ENCODE results near the gene ISY1. TPM values are rescaled to one million over a fixed set of nuclear protein-coding genes. Genes with fewer than 3 reads are reported as not detected.

Gene ISY1
- total RNA-seq, 1 donor from 2014 or later: 61.9 TPM

DNA sequence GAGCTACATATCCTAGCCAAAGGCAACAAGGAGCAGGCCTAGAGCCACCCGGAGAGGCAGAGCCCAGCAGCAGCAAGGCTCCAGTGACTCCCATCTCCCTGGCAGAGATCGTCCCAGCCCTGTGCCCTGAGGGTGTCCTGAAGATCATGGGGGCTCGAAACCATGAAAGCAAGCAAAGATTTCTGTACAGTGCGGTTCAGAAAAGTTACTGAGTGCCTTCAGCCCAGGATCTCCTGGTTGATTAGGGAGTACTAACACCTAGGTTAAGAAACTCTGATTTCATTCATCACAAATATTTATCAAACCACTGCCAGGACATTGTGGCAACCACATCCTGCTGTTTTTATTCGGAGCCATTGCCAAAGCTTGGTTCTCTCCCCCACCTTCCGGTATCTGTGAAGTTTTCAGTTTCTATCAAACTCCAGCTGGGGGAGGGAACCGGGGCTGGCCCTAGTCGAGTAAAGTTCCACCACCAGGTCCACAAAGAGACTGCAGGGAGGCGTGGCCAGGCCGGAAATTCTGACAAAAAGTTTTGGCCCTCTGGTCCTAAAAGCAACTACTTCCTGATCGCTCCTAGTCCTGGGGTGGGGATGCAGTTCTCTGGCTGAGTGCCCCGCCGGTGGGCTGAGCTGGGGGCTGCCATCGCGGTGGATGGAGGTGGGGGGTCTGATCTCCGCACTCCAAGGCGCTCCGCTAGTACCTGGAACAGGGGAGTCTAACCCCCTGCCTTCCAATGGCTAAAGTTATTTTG, 40.4 kb downstream of the ISY1 start:
- Mint-ChIP-seq H3K36me3 (ENCODE audit: low read depth, unreplicated experiment) (peaks cover 29% of the 10 kb centered on the region), H3K27ac (ENCODE audit: unreplicated experiment) (peak overlapping the region; percentile 94), H3K4me3 (ENCODE audit: unreplicated experiment) (peak overlapping the region; percentile 98), H3K27me3 (ENCODE audit: unreplicated experiment) (peaks cover 5% of the 10 kb centered on the region), H3K9me3 (ENCODE audit: unreplicated experiment) (no peaks in the 10 kb centered on the region), H3K4me1 (ENCODE audit: unreplicated experiment) (peaks cover 54% of the 10 kb centered on the region)
- DNase-seq (ENCODE audit: low spot score): peak; percentile 74
- TF ChIP-seq, protein P1, sequence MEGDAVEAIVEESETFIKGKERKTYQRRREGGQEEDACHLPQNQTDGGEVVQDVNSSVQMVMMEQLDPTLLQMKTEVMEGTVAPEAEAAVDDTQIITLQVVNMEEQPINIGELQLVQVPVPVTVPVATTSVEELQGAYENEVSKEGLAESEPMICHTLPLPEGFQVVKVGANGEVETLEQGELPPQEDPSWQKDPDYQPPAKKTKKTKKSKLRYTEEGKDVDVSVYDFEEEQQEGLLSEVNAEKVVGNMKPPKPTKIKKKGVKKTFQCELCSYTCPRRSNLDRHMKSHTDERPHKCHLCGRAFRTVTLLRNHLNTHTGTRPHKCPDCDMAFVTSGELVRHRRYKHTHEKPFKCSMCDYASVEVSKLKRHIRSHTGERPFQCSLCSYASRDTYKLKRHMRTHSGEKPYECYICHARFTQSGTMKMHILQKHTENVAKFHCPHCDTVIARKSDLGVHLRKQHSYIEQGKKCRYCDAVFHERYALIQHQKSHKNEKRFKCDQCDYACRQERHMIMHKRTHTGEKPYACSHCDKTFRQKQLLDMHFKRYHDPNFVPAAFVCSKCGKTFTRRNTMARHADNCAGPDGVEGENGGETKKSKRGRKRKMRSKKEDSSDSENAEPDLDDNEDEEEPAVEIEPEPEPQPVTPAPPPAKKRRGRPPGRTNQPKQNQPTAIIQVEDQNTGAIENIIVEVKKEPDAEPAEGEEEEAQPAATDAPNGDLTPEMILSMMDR (IDR thresholded peaks at IDR 0.05; ENCODE audit: unreplicated experiment): peak; percentile 22

DNA sequence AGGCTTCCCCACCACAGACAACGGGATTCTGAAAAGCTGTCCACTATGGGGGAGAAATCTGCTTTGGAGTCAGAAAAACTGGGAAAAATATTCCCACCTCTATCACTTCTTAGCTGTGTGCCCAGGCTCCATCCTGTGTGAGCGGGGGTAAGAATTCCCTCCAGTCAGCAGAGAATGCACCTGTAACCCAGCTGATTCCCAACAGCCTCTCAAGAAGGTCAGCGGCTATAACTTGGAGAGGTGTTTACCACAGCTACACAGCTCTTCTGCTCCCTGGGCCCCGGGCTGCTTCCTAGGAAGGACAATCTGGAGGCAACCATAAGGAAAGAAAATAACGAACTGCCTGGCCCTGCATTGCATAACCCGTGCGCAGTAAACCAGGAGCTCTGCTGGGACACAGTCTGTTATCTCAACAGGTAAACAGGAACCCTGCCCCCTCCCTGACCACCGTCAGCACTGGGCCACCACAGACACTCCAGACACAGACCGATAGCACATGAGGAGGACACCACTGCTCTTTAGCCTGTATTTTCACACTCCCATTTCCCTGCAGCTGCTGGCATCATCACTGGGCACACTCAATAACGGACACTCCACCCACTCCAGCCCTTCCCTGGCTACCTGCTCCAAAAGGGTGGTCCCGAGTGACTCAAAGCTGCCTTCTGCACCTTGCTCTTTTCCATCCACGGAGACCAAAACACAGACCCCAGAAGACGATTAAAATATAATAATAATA, 41.3 kb downstream of the ISY1 start:
- peaks cover 5% of the 10 kb centered on the region for H3K27me3 Mint-ChIP-seq (ENCODE audit: unreplicated experiment)
- H3K9me3 Mint-ChIP-seq (ENCODE audit: unreplicated experiment): no peaks in the 10 kb centered on the region
- TF ChIP-seq, protein P1 (IDR thresholded peaks at IDR 0.05; ENCODE audit: unreplicated experiment): no peak
- peak overlapping the region; percentile 98 for H3K4me3 Mint-ChIP-seq (ENCODE audit: unreplicated experiment)
- peak overlapping the region; percentile 94 for H3K27ac Mint-ChIP-seq (ENCODE audit: unreplicated experiment)
- DNase-seq (ENCODE audit: low spot score): no peak
- peaks cover 31% of the 10 kb centered on the region for H3K36me3 Mint-ChIP-seq (ENCODE audit: low read depth, unreplicated experiment)
- peaks cover 58% of the 10 kb centered on the region for H3K4me1 Mint-ChIP-seq (ENCODE audit: unreplicated experiment)

DNA sequence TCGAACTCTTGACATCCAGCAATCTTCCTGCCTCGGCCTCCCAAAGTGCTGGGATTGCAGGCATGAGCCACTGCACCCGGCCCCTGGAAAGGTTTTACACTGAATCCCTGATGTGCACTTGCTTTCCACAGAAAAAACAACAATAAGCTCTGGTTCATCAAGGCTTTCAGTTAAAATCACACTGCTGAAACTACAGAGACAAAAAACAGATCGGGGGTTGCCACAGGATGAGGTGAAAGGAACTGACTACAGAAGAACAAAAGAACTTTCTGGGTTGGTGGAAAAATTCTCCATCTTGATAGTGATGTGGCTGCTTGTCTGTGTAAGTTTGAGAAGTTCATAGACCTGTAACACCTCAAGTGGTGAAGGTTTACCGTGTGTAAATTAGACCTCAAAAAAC, 42.1 kb downstream of the ISY1 start:
- Mint-ChIP-seq H3K27me3 (ENCODE audit: unreplicated experiment) (peaks cover 5% of the 10 kb centered on the region), H3K36me3 (ENCODE audit: low read depth, unreplicated experiment) (peaks cover 31% of the 10 kb centered on the region), H3K4me1 (ENCODE audit: unreplicated experiment) (peaks cover 65% of the 10 kb centered on the region), H3K9me3 (ENCODE audit: unreplicated experiment) (no peaks in the 10 kb centered on the region), H3K27ac (ENCODE audit: unreplicated experiment) (peak overlapping the region; percentile 89), H3K4me3 (ENCODE audit: unreplicated experiment) (peak overlapping the region; percentile 98)
- no peak for DNase-seq (ENCODE audit: low spot score)
- TF ChIP-seq, protein P1 (IDR thresholded peaks at IDR 0.05; ENCODE audit: unreplicated experiment): no peak

DNA sequence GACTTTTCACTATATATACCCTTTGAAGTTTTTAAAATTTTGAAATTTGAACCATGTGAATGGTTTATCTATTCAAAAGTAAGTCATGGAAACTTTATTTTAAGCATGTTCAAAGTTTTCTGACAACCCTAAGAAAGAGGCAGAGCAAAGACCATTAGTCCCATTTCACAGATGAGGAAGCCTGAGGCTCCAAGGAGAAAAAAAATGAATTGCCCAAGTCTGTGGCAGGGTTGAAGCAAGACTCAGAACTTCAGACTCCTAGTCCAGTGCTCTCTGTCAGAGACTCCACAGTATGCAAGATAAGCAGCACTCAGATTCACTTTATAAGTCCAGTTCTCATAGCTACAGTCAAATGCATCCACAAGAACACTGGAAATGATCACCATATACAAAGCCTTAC, 43.7 kb downstream of the ISY1 start:
- Mint-ChIP-seq H3K4me3 (ENCODE audit: unreplicated experiment) (no peak overlapping the region), H3K27me3 (ENCODE audit: unreplicated experiment) (peaks cover 3% of the 10 kb centered on the region), H3K27ac (ENCODE audit: unreplicated experiment) (no peak overlapping the region), H3K36me3 (ENCODE audit: low read depth, unreplicated experiment) (peaks cover 31% of the 10 kb centered on the region), H3K4me1 (ENCODE audit: unreplicated experiment) (peaks cover 56% of the 10 kb centered on the region), H3K9me3 (ENCODE audit: unreplicated experiment) (no peaks in the 10 kb centered on the region)
- TF ChIP-seq, protein P1 (IDR thresholded peaks at IDR 0.05; ENCODE audit: unreplicated experiment): no peak
- DNase-seq (ENCODE audit: low spot score): no peak

DNA sequence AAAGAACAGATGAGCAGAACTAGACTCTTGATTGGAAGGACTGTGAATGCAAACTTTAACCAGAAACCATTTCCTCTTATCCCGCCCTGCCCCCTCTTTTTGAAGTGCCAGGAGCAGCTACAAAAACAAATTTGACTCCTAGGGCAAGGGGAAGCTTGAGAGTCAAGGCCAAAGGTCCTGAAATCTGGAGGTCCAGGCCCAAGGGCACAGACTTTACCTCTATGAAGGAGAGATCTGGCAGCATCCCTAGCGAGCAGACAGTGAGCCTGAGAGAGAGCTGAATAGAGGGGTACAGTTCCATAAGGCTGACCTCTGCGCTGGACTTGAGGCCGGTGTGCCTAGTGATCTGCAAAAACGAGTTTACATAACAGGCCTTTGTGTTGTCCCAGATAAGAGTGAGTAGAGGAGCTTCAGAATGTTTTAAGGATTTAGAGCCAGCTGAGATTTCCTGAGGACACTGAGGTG, 44.3 kb downstream of the ISY1 start:
- peaks cover 56% of the 10 kb centered on the region for H3K4me1 Mint-ChIP-seq (ENCODE audit: unreplicated experiment)
- H3K9me3 Mint-ChIP-seq (ENCODE audit: unreplicated experiment): no peaks in the 10 kb centered on the region
- DNase-seq (ENCODE audit: low spot score): no peak
- H3K27me3 Mint-ChIP-seq (ENCODE audit: unreplicated experiment): no peaks in the 10 kb centered on the region
- TF ChIP-seq, protein P1 (IDR thresholded peaks at IDR 0.05; ENCODE audit: unreplicated experiment): no peak
- H3K4me3 Mint-ChIP-seq (ENCODE audit: unreplicated experiment): peak overlapping the region; percentile 56
- peak overlapping the region; percentile 65 for H3K27ac Mint-ChIP-seq (ENCODE audit: unreplicated experiment)
- peaks cover 31% of the 10 kb centered on the region for H3K36me3 Mint-ChIP-seq (ENCODE audit: low read depth, unreplicated experiment)
